CD4-positive, alpha-beta T cell treated with Interleukin-1 beta for 1 hour (primary cell): ENCODE measurements around the gene CTLA4.

ENCODE experiments used
- DNase-seq, 2 donors: peaks; one replicate each; pipeline ENCODE4 v3.0.0-alpha.2; 2020 to 2022

CTLA4 gene

GRCh38 chr2:203867561-203868200 is at the start of gene CTLA4:
CTLA4 (plus strand) TSS chr2:203867771; CDS start chr2:203867943, 172 bp downstream.
- peak in 1 of 2 donors; percentile 62 for DNase-seq

GRCh38 chr2:203818656-203819055 is 48.9 kb upstream of the CTLA4 start:
- no peak for DNase-seq

GRCh38 chr2:203819434-203820133 is 48.0 kb upstream of the CTLA4 start:
- no peak for DNase-seq

GRCh38 chr2:203820969-203821368 is 46.6 kb upstream of the CTLA4 start:
- no peak for DNase-seq

- no peak for DNase-seq
Measured at GRCh38 chr2:203822240-203822639, 45.3 kb upstream of the CTLA4 start.

GRCh38 chr2:203823173-203823572 is 44.4 kb upstream of the CTLA4 start:
- no peak for DNase-seq

GRCh38 chr2:203824057-203824456 is 43.5 kb upstream of the CTLA4 start:
- no peak for DNase-seq

GRCh38 chr2:203824603-203825002 is 43.0 kb upstream of the CTLA4 start:
- DNase-seq, result no peak

- DNase-seq, result no peak
Measured at GRCh38 chr2:203826704-203827103, 40.9 kb upstream of the CTLA4 start.

GRCh38 chr2:203830304-203831055 is 37.1 kb upstream of the CTLA4 start:
- no peak for DNase-seq

- DNase-seq, result no peak
Measured at GRCh38 chr2:203835420-203835819, 32.2 kb upstream of the CTLA4 start.

GRCh38 chr2:203835892-203836800 is 31.4 kb upstream of the CTLA4 start:
- no peak for DNase-seq

GRCh38 chr2:203840655-203841205 is 26.8 kb upstream of the CTLA4 start:
- DNase-seq, result no peak

GRCh38 chr2:203841654-203842053 is 25.9 kb upstream of the CTLA4 start:
- DNase-seq, result no peak

- no peak for DNase-seq
Measured at GRCh38 chr2:203842373-203842772, 25.2 kb upstream of the CTLA4 start.

- no peak for DNase-seq
Measured at GRCh38 chr2:203846490-203847105, 21.0 kb upstream of the CTLA4 start.

- DNase-seq, result no peak
Measured at GRCh38 chr2:203849010-203849409, 18.6 kb upstream of the CTLA4 start.

GRCh38 chr2:203852760-203853159 is 14.8 kb upstream of the CTLA4 start:
- DNase-seq, result no peak

- no peak for DNase-seq
Measured at GRCh38 chr2:203853271-203853670, 14.3 kb upstream of the CTLA4 start.

GRCh38 chr2:203853722-203854121 is 13.8 kb upstream of the CTLA4 start:
- no peak for DNase-seq

- DNase-seq, result no peak
Measured at GRCh38 chr2:203855274-203855673, 12.3 kb upstream of the CTLA4 start.

GRCh38 chr2:203857656-203858055 is 9.9 kb upstream of the CTLA4 start:
- no peak for DNase-seq
